GM12801 (cell line): ENCODE measurements around the gene PRSS27.

Experiments used
- CTCF ChIP-seq: IDR thresholded peaks from one replicate; pipeline ENCODE4 v1.5.1; 2011; ENCODE audit warnings: control low read depth; ENCODE audit not compliant: insufficient read length; ENCODE audit errors: extremely low read depth

The PRSS27 gene

GRCh38 chr16:2749476-2749875, 29.5 kb upstream of the PRSS27 start:
- no peak for TF ChIP-seq CTCF

GRCh38 chr16:2748757-2749455, 28.9 kb upstream of the PRSS27 start:
- TF ChIP-seq CTCF, result no peak

GRCh38 chr16:2745961-2746360, 25.9 kb upstream of the PRSS27 start:
- no peak for TF ChIP-seq CTCF

GRCh38 chr16:2745116-2745890, 25.3 kb upstream of the PRSS27 start:
- no peak for TF ChIP-seq CTCF

GRCh38 chr16:2744711-2745110, 24.7 kb upstream of the PRSS27 start:
- TF ChIP-seq CTCF, result no peak

- no peak for TF ChIP-seq CTCF
Measured at GRCh38 chr16:2743007-2743810, 23.2 kb upstream of the PRSS27 start.

- TF ChIP-seq CTCF, result no peak
Measured at GRCh38 chr16:2742323-2743006, 22.4 kb upstream of the PRSS27 start.
